ENCODE data around the gene ZNF740. TPM values are rescaled to one million over a fixed set of nuclear protein-coding genes. Genes with fewer than 3 reads are reported as not detected.

ZNF740 gene
- total RNA-seq, 1 experiment from 2014 or later, result 41.2 TPM

GRCh38 chr12:53227341-53227740, 46.8 kb downstream of the ZNF740 start:
- Mint-ChIP-seq H3K4me1 (peaks cover 73 to 79% of the 10 kb centered on the region in 2 experiments), H3K27me3 (ENCODE audit: low read depth) (peaks cover 10% of the 10 kb centered on the region), H3K9me3 (no peaks in the 10 kb centered on the region), H3K4me3 (no peak overlapping the region), H3K36me3 (ENCODE audit: insufficient read depth in 1 of 3, low read depth in 3 of 3) (peaks cover 8 to 17% (median 13%) of the 10 kb centered on the region in 3 experiments; a peak in 6 of 7 replicates), H3K27ac (no peak overlapping the region)
- Histone ChIP-seq H3K4me2 (ENCODE audit: insufficient read depth, insufficient read length, low read length) (no peak overlapping the region), H3K79me1 (ENCODE audit: insufficient read depth, low read depth, low read length, poor library complexity, severe bottlenecking) (no peaks in the 10 kb centered on the region), H3T11ph (ENCODE audit: low read length) (no peak overlapping the region), H3K14ac (ENCODE audit: insufficient read depth, low read length) (no peak overlapping the region), H3K9ac (ENCODE audit: extremely low read depth, insufficient read length, low read length) (no peak overlapping the region), H3K9me3 (ENCODE audit: control insufficient read depth, low read depth, low read length) (no peaks in the 10 kb centered on the region), H2BK12ac (ENCODE audit: insufficient read length, low read depth, low read length) (no peak overlapping the region), H3K27me3 (ENCODE audit: insufficient read depth, low read length) (no peaks in the 10 kb centered on the region; the same call in 1 of the 2 replicates), H4K5ac (ENCODE audit: insufficient read length, low read depth, low read length) (no peak overlapping the region), H3K23ac (ENCODE audit: insufficient read length, low read depth, low read length) (no peak overlapping the region), H2BK120ac (ENCODE audit: low read depth, low read length, poor library complexity, severe bottlenecking) (no peak overlapping the region), H2BK5ac (ENCODE audit: insufficient read length, low read length) (no peak overlapping the region), H4K8ac (replicated peaks; ENCODE audit: insufficient read length, low read depth, low read length) (no peak overlapping the region), H3K56ac (ENCODE audit: insufficient read length, low read depth, low read length) (no peak overlapping the region), H4K20me1 (ENCODE audit: control insufficient read depth, insufficient read depth, insufficient read length) (no peaks in the 10 kb centered on the region), H3K27ac (ENCODE audit: insufficient read length, low read depth, low read length) (no peak overlapping the region), H2BK15ac (ENCODE audit: low read depth, low read length) (no peak overlapping the region), H4K91ac (ENCODE audit: insufficient read length, low read depth, low read length) (no peak overlapping the region), H3K18ac (ENCODE audit: insufficient read length, low read depth, low read length) (no peak overlapping the region), H3K4ac (ENCODE audit: low read depth, low read length) (no peak overlapping the region), H2BK20ac (ENCODE audit: low read depth, low read length, poor library complexity, severe bottlenecking) (no peak overlapping the region), H3K23me2 (ENCODE audit: insufficient read length, low read depth, low read length, poor library complexity, severe bottlenecking) (peaks cover 12% of the 10 kb centered on the region), H2AK5ac (ENCODE audit: insufficient read length, low read length) (no peak overlapping the region), H3K79me2 (ENCODE audit: insufficient read depth, low read length) (no peaks in the 10 kb centered on the region), H2AFZ (ENCODE audit: low read length) (no peak overlapping the region), H3K4me1 (ENCODE audit: insufficient read depth, low read length) (peaks cover 28% of the 10 kb centered on the region; the same call in 1 of the 2 replicates)
- DNase-seq, result no peak
- no CpG with 5 or more reads among the region's 11 CpGs for WGBS (ENCODE audit: extremely low coverage, insufficient read length, low lambda C conversion rate)
- TF ChIP-seq CTCF (conservative IDR thresholded peaks at IDR 0.05), result no peak
